Body of pancreas (tissue), 4 donors: ENCODE results near the gene SNAP23. TPM values are rescaled to one million over a fixed set of nuclear protein-coding genes. Genes with fewer than 3 reads are reported as not detected.

Experiments
- ATAC-seq: fragments of 150-250 bp; one replicate; pipeline ENCODE4 v1.9.1; 2016
- DNase-seq, 4 donors: peaks; one replicate each; pipeline ENCODE4 v3.0.0-alpha.2; 2019
- H3K27ac ChIP-seq, 4 donors: fragments of 200-600 bp; sonication (generic); 1 replicate in 3 of 4; 2 replicates in 1 of 4; pipeline versions ENCODE4 v1.5.1 to v1.6.1; 2016 to 2019; ENCODE audit warnings: mild to moderate bottlenecking in 1 of 4, mixed read lengths in 1 of 4, moderate library complexity in 1 of 4
- H3K27me3 ChIP-seq, 2 donors: fragments of 200-600 bp; sonication (generic); one replicate each; pipeline ENCODE4 v1.6.0; 2016; ENCODE audit warnings: mild to moderate bottlenecking in 1 of 2
- H3K36me3 ChIP-seq, 2 donors: fragments of 200-600 bp; sonication (generic); replicated peaks in 1 of 2; 2 replicates each; pipeline ENCODE4 v1.5.1; 2016; ENCODE audit warnings: low read depth in 2 of 2; ENCODE audit not compliant: insufficient read depth in 1 of 2
- H3K4me1 ChIP-seq: fragments of 200-600 bp; sonication (generic); one replicate; pipeline ENCODE4 v1.6.0; 2016
- H3K4me3 ChIP-seq, 2 donors: fragments of 200-600 bp; sonication (generic); 1 replicate in 1 of 2; 2 replicates in 1 of 2; pipeline ENCODE4 v1.5.1; 2016 to 2019
- H3K9me3 ChIP-seq, 3 donors: fragments of 200-600 bp; sonication (generic); 1 replicate in 2 of 3; 2 replicates in 1 of 3; pipeline ENCODE4 v1.5.1; 2016
- CTCF ChIP-seq, 7 experiments: fragments of 450-650 bp in 4 of 7; fragments of 200-600 bp in 3 of 7; sonication (generic) in 3 of 7; IDR thresholded peaks; one replicate each; pipeline ENCODE4 v1.5.1; 2016 to 2019; ENCODE audit warnings: antibody characterized with exemption in 7 of 7
- POLR2A ChIP-seq, 3 donors: fragments of 450-650 bp; IDR thresholded peaks; one replicate each; pipeline ENCODE4 v1.6.1; 2016; ENCODE audit warnings: antibody characterized with exemption in 3 of 3, mild to moderate bottlenecking in 2 of 3
- WGBS, 2 donors: methylation state at CpG; one replicate each; pipeline ENCODE4 v1.1.5; 2017; 5-methylcytosine and 5-hydroxymethylcytosine counted together
- intact Hi-C: fragments of 100-400 bp; cut with DNase I; formaldehyde crosslinking; loops from one replicate; pipeline ENCODE4 v1.15.1; 2023
- total RNA-seq, 2 donors: library from RNA; depleted of rRNA; stranded (reverse); fragments of >200 nt; gene quantifications; one replicate each; pipeline ENCODE4 v1.1.0, GENCODE V29; 2016

Gene SNAP23
- 10 to 100 TPM; 29.8 to 42.2 TPM for total RNA-seq

- peak; percentile 93 for ATAC-seq
- Histone ChIP-seq H3K36me3 (no peaks in the 10 kb centered on the region), H3K4me1 (peaks cover 40% of the 10 kb centered on the region), H3K9me3 (no peaks in the 10 kb centered on the region), H3K4me3 (peak within 1 kb of the TSS; percentile 34 to 65), H3K27me3 (no peaks in the 10 kb centered on the region), H3K27ac (peak within 1 kb of the TSS; percentile 82 to 95 (median 91))
- intact Hi-C loops, result no loop called here
- DNase-seq, result peak; percentile 94 to 97 (median 96)
- 0% methylated on average over 41 to 43 of the region's 43 CpGs for WGBS, 2 donors
- TF ChIP-seq POLR2A (IDR thresholded peaks at IDR 0.05) (peak; percentile 79 to 94 (median 94)), CTCF (IDR thresholded peaks at IDR 0.05) (no peak)
Measured at GRCh38 chr15:42495361-42496212, at the start of gene SNAP23. Gene SNAP23 (plus strand): TSS chr15:42495634. CDS start chr15:42511847, 16,213 bp downstream.

GRCh38 chr15:42447599-42447998 lies 47.8 kb upstream of the SNAP23 start:
- Histone ChIP-seq H3K27ac (no peak overlapping the region), H3K9me3 (no peaks in the 10 kb centered on the region), H3K4me1 (no peaks in the 10 kb centered on the region), H3K27me3 (no peaks in the 10 kb centered on the region), H3K36me3 (peaks cover 11 to 21% of the 10 kb centered on the region in 2 donors), H3K4me3 (no peak overlapping the region)
- intact Hi-C loops, result no loop called here
- DNase-seq (no peak), ATAC-seq (no peak)
- TF ChIP-seq POLR2A (IDR thresholded peaks at IDR 0.05) (no peak), CTCF (IDR thresholded peaks at IDR 0.05) (no peak)
- WGBS, 2 donors, result 91% methylated on average over 2 of the region's 2 CpGs

- Histone ChIP-seq H3K36me3 (peaks cover 11 to 19% of the 10 kb centered on the region in 2 donors), H3K27ac (no peak overlapping the region), H3K4me3 (no peak overlapping the region), H3K9me3 (no peaks in the 10 kb centered on the region), H3K27me3 (no peaks in the 10 kb centered on the region), H3K4me1 (no peaks in the 10 kb centered on the region)
- DNase-seq, result no peak
- ATAC-seq, result no peak
- WGBS, 2 donors, result 87 to 95% methylated on average over 6 of the region's 6 CpGs
- intact Hi-C loops, result no loop called here
- TF ChIP-seq CTCF (IDR thresholded peaks at IDR 0.05) (no peak), POLR2A (IDR thresholded peaks at IDR 0.05) (no peak)
Measured at GRCh38 chr15:42448281-42448680, 47.2 kb upstream of the SNAP23 start.

- DNase-seq (no peak), ATAC-seq (no peak)
- peaks cover 6 to 19% of the 10 kb centered on the region in 2 donors for H3K36me3 ChIP-seq
Measured at GRCh38 chr15:42449770-42450424, 45.5 kb upstream of the SNAP23 start.

More at GRCh38 chr15:42449770-42450424, 45.5 kb upstream of the SNAP23 start:
- no peaks in the 10 kb centered on the region for H3K9me3 ChIP-seq
- 92 to 94% methylated on average over 13 of the region's 13 CpGs for WGBS, 2 donors
- H3K27me3 ChIP-seq, result no peaks in the 10 kb centered on the region
- no peak for TF ChIP-seq POLR2A (IDR thresholded peaks at IDR 0.05)
- no peak for TF ChIP-seq CTCF (IDR thresholded peaks at IDR 0.05)
- intact Hi-C loops, result no loop called here
- no peak overlapping the region for H3K27ac ChIP-seq
- H3K4me3 ChIP-seq, result no peak overlapping the region
- no peaks in the 10 kb centered on the region for H3K4me1 ChIP-seq
